Prostate gland (tissue), 2 donors: Measurements from ENCODE around the gene SLC38A3. TPM values are rescaled to one million over a fixed set of nuclear protein-coding genes. Genes with fewer than 3 reads are reported as not detected.

Source experiments
- DNase-seq: peaks from one replicate; pipeline ENCODE4 v3.0.0-alpha.2; 2019; ENCODE audit warnings: low spot score
- H3K27ac ChIP-seq, 2 donors: fragments of 200-600 bp; sonication (generic); 2 replicates each; pipeline ENCODE4 v1.5.1; 2017 to 2019
- H3K27me3 ChIP-seq: fragments of 200-600 bp; sonication (generic); replicated peaks from 2 replicates; pipeline ENCODE4 v1.5.1; 2019; ENCODE audit not compliant: insufficient read depth
- H3K36me3 ChIP-seq, 2 donors: fragments of 200-600 bp; sonication (generic); 1 replicate in 1 of 2; 2 replicates in 1 of 2; pipeline versions ENCODE4 v1.5.1 to v1.8.1; 2017 to 2019
- H3K4me1 ChIP-seq: fragments of 200-600 bp; sonication (generic); replicated peaks from 2 replicates; pipeline ENCODE4 v1.5.1; 2019
- H3K4me3 ChIP-seq, 2 donors: fragments of 200-600 bp; sonication (generic); 2 replicates each; pipeline ENCODE4 v1.5.1; 2017 to 2019
- H3K9me3 ChIP-seq: fragments of 200-600 bp; sonication (generic); 2 replicates; pipeline ENCODE4 v1.5.1; 2017
- POLR2A ChIP-seq: fragments of 450-650 bp; IDR thresholded peaks from one replicate; pipeline ENCODE4 v1.6.1; 2016; ENCODE audit warnings: antibody characterized with exemption, mild to moderate bottlenecking
- POLR2AphosphoS5 ChIP-seq: sonication (generic); formaldehyde crosslinking; IDR thresholded peaks from one replicate; pipeline ENCODE4 v1.6.1; 2017; ENCODE audit warnings: antibody characterized with exemption
- WGBS: methylation state at CpG from one replicate; pipeline ENCODE4 v1.1.5; 2018; 5-methylcytosine and 5-hydroxymethylcytosine counted together
- intact Hi-C: fragments of 100-400 bp; cut with DNase I; formaldehyde crosslinking; loops from one replicate; pipeline ENCODE4 v1.14.2; 2022
- total RNA-seq, 2 donors: library from RNA; depleted of rRNA; stranded (reverse); fragments of >200 nt; gene quantifications; one replicate each; pipeline ENCODE4 v1.1.0, GENCODE V29; 2016
- TF ChIP-seq, protein P1 (sequence below), 4 experiments: fragments of 200-600 bp in 2 of 4; fragments of 450-650 bp in 2 of 4; sonication (generic) in 2 of 4; IDR thresholded peaks; 1 replicate in 3 of 4; 2 replicates in 1 of 4; pipeline ENCODE4 v1.5.1; 2016 to 2019; ENCODE audit warnings: antibody characterized with exemption in 4 of 4, mild to moderate bottlenecking in 2 of 4, moderate library complexity in 2 of 4

SLC38A3 gene
- total RNA-seq, 2 donors from 2014 or later: 0.41 to 4.0 TPM

DNA sequence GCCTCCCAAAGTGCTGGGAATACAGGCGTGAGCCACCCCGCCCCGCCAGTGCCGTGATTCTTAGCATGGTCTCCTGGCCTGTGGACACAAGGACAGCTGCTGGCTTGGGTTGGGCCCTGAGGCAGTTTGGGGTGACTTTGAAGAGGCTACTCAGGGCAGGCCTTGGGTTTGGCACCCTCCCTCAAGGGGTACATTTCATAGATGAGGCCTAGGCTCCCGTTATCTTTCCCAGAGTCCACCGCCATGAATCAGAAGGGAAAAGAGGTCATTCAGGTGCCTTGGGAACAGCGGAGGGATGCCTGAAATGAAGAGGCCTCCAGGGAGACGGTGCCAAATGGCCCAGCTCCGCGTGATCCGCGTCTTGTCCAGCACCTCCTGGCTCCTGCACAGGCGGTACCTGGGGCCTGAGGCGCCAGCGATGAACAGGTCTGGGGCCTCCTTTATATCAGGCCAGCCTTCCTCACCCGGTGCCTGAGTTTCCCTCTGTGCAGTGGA, 40.2 kb downstream of the SLC38A3 start:
- TF ChIP-seq POLR2A: no peak
- no peak for TF ChIP-seq POLR2AphosphoS5
- TF ChIP-seq, protein P1, sequence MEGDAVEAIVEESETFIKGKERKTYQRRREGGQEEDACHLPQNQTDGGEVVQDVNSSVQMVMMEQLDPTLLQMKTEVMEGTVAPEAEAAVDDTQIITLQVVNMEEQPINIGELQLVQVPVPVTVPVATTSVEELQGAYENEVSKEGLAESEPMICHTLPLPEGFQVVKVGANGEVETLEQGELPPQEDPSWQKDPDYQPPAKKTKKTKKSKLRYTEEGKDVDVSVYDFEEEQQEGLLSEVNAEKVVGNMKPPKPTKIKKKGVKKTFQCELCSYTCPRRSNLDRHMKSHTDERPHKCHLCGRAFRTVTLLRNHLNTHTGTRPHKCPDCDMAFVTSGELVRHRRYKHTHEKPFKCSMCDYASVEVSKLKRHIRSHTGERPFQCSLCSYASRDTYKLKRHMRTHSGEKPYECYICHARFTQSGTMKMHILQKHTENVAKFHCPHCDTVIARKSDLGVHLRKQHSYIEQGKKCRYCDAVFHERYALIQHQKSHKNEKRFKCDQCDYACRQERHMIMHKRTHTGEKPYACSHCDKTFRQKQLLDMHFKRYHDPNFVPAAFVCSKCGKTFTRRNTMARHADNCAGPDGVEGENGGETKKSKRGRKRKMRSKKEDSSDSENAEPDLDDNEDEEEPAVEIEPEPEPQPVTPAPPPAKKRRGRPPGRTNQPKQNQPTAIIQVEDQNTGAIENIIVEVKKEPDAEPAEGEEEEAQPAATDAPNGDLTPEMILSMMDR (IDR thresholded peaks at IDR 0.05): no peak
- H3K36me3 ChIP-seq: no peaks in the 10 kb centered on the region
- H3K9me3 ChIP-seq: no peaks in the 10 kb centered on the region
- peak overlapping the region; percentile 62 to 63 for H3K27ac ChIP-seq
- peak overlapping the region in 1 of 2 donors; percentile 10 for H3K4me3 ChIP-seq
- H3K27me3 ChIP-seq: no peaks in the 10 kb centered on the region
- 41% methylated on average over 16 of the region's 16 CpGs for WGBS
- intact Hi-C loops: no loop called here
- no peak for DNase-seq
- H3K4me1 ChIP-seq: peaks cover 4% of the 10 kb centered on the region

DNA sequence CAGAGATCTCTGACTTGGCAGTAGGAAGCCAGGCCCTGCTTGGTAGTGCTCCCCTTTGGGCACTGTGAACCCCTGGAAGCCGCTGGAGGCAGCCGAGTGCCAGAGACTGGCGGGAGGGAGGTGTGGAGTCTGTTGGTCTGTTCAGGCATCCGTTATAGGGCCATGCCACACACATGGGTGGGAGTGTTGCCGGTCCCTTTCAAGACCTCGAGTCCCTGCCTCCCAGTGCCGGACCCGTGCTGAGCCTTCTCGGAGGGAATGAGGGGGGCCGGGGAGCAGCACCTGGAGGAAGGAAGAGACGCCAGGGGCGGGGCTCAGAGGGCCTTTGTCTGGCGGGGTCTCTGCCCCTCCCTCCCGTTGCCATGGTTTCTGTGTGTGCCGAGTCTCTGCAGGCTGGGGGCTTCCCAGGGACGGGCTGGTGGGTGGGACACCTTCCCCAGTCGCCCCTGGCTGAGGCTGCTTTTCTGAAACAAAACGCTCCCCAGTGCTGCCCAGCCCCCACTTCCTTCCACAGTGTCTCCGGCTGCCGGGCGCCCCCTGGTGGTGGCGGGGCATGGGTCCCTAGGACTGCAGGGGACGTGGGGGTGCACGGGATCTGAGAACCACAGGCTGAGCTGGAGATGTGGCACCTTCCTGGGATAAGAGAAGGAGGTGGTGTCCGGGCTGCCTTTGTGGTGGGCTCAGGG, 40.9 kb downstream of the SLC38A3 start:
- intact Hi-C loops: loop anchor here (1.0 kb wide), 1 partner anchor 19 kb away; no protein-coding TSS in a partner anchor
- WGBS: 1% methylated on average over 20 of the region's 25 CpGs

DNA sequence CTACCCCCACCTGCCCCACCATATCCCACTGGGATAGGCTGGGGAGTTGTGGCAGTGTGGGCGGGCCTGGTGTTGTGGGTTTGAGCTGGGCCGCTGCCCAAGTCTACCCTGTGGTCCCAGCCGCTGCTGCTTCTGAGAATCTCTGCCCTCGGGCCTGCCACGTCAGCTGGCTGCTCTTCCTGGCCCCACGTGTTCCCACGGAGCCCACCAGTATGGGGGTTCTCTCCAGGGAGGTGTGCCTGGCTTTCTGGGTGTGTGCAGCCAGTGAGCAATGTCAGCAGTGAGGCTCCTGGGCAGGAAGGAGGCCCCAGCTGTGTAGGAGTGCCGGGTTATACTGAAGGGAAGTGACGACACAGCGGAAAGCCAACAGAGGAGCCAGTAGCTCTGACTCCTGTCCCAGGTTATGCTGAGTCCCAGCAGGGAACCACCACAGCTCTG, 41.5 kb downstream of the SLC38A3 start:
- H3K36me3 ChIP-seq: no peaks in the 10 kb centered on the region
- peaks cover 4% of the 10 kb centered on the region for H3K4me1 ChIP-seq
- no peaks in the 10 kb centered on the region for H3K27me3 ChIP-seq
- H3K4me3 ChIP-seq: no peak overlapping the region
- intact Hi-C loops: loop anchor here (1.0 kb wide), 1 partner anchor 19 kb away; no protein-coding TSS in a partner anchor
- DNase-seq: no peak
- H3K9me3 ChIP-seq: no peaks in the 10 kb centered on the region
- WGBS: 22% methylated on average over 8 of the region's 10 CpGs
- H3K27ac ChIP-seq: peak overlapping the region; percentile 62 to 63
- TF ChIP-seq POLR2AphosphoS5: no peak
- TF ChIP-seq POLR2A: no peak
- TF ChIP-seq, protein P1 (IDR thresholded peaks at IDR 0.05): no peak

More for the DNA sequence above, 40.9 kb downstream of the SLC38A3 start:
- Histone ChIP-seq H3K27me3 (no peaks in the 10 kb centered on the region), H3K27ac (peak overlapping the region; percentile 62 to 63), H3K4me3 (peak overlapping the region; percentile 10 to 32), H3K9me3 (no peaks in the 10 kb centered on the region), H3K4me1 (peaks cover 4% of the 10 kb centered on the region), H3K36me3 (no peaks in the 10 kb centered on the region)
- DNase-seq: peak; percentile 84
- TF ChIP-seq, protein P1 (IDR thresholded peaks at IDR 0.05): peak; percentile 98 to 99 (median 99)
- no peak for TF ChIP-seq POLR2A
- peak; percentile 87 for TF ChIP-seq POLR2AphosphoS5

DNA sequence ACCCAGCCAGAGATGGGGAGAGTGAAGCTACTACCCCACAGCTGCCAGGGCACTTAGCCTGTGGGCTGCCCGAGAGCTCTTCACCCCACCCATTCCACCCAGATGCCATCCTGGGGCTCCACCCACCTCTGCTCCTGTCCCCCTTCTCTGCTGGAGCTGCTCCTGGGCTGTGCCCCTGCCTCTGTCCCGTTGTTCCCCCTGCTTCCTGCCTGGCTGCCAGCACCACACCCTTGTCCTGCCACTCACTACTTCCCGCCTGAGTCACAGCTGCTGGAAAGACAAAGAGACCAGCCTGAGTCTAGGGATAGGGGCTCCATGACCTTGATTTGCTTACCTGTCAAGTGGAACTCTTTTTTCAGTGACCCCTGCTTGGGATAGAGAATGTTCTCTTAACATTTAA, 43.3 kb downstream of the SLC38A3 start:
- no peaks in the 10 kb centered on the region for H3K27me3 ChIP-seq
- no peak for DNase-seq
- no peak overlapping the region for H3K27ac ChIP-seq
- H3K4me3 ChIP-seq: no peak overlapping the region
- intact Hi-C loops: no loop called here
- H3K9me3 ChIP-seq: no peaks in the 10 kb centered on the region
- peaks cover 4% of the 10 kb centered on the region for H3K4me1 ChIP-seq
- 25% methylated on average over 3 of the region's 3 CpGs for WGBS
- TF ChIP-seq, protein P1 (IDR thresholded peaks at IDR 0.05): no peak
- TF ChIP-seq POLR2AphosphoS5: peak; percentile 32
- no peaks in the 10 kb centered on the region for H3K36me3 ChIP-seq

DNA sequence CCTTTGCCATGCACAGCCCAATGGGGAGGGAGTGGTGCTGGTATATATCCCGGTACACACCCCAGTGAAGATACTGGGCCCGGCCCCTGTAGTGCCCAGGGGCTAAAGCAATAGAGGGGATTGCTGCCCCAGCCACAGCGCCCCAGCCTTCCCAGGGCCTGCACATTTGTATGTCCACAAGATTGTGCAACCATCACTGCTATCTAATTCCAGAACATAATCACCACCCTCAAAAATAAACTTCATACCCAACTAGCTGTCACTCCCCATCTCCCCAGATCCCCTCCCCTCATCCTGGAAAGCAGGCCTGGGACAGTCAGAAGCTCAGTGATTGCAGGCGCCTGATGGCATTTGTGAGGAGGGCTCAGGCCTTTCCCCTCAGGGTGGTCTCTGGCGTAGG, 44.4 kb downstream of the SLC38A3 start:
- intact Hi-C loops: no loop called here
- H3K4me3 ChIP-seq: no peak overlapping the region
- 86% methylated on average over 5 of the region's 5 CpGs for WGBS

More for the DNA sequence above, 44.4 kb downstream of the SLC38A3 start:
- peaks cover 4% of the 10 kb centered on the region for H3K4me1 ChIP-seq
- no peaks in the 10 kb centered on the region for H3K9me3 ChIP-seq
- TF ChIP-seq, protein P1 (IDR thresholded peaks at IDR 0.05): no peak
- no peak for TF ChIP-seq POLR2A
- TF ChIP-seq POLR2AphosphoS5: no peak
- H3K27ac ChIP-seq: no peak overlapping the region
- DNase-seq: no peak
- no peaks in the 10 kb centered on the region for H3K27me3 ChIP-seq
- no peaks in the 10 kb centered on the region for H3K36me3 ChIP-seq
